Measurements from ENCODE around the gene ZNHIT1.

- no peak for TF ChIP-seq RAD21 (IDR thresholded peaks at IDR 0.05; ENCODE audit: low read length)
- TF ChIP-seq GABPA (IDR thresholded peaks at IDR 0.05; ENCODE audit: low read depth) = no peak
- TF ChIP-seq, protein P1, sequence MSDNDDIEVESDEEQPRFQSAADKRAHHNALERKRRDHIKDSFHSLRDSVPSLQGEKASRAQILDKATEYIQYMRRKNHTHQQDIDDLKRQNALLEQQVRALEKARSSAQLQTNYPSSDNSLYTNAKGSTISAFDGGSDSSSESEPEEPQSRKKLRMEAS (IDR thresholded peaks at IDR 0.05; ENCODE audit: low read depth) = no peak
- no peak for TF ChIP-seq FOXM1 (IDR thresholded peaks at IDR 0.05; ENCODE audit: low read depth)
- no peak for TF ChIP-seq CTCF (IDR thresholded peaks at IDR 0.05)
- TF ChIP-seq POLR2AphosphoS5 (IDR thresholded peaks at IDR 0.05; ENCODE audit: low read depth, low read length) = no peak
- TF ChIP-seq, protein P2, sequence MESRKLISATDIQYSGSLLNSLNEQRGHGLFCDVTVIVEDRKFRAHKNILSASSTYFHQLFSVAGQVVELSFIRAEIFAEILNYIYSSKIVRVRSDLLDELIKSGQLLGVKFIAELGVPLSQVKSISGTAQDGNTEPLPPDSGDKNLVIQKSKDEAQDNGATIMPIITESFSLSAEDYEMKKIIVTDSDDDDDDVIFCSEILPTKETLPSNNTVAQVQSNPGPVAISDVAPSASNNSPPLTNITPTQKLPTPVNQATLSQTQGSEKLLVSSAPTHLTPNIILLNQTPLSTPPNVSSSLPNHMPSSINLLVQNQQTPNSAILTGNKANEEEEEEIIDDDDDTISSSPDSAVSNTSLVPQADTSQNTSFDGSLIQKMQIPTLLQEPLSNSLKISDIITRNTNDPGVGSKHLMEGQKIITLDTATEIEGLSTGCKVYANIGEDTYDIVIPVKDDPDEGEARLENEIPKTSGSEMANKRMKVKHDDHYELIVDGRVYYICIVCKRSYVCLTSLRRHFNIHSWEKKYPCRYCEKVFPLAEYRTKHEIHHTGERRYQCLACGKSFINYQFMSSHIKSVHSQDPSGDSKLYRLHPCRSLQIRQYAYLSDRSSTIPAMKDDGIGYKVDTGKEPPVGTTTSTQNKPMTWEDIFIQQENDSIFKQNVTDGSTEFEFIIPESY (IDR thresholded peaks at IDR 0.05; ENCODE audit: borderline replicate concordance, low read depth) = no peak
- TF ChIP-seq EZH2phosphoT487 (IDR thresholded peaks at IDR 0.05; ENCODE audit: borderline replicate concordance, low read depth) = no peak
- no peak for TF ChIP-seq RXRA (IDR thresholded peaks at IDR 0.05; ENCODE audit: borderline replicate concordance, low read depth)
- no peak for TF ChIP-seq EP300 (IDR thresholded peaks at IDR 0.05; ENCODE audit: borderline replicate concordance in 1 of 2, low read depth in 1 of 2, low read length in 1 of 2)
- TF ChIP-seq TAF1 (IDR thresholded peaks at IDR 0.05; ENCODE audit: borderline replicate concordance, low read depth, low read length) = no peak
- TF ChIP-seq REST (IDR thresholded peaks at IDR 0.05; ENCODE audit: low read depth, low read length) = no peak
- TF ChIP-seq JUND (IDR thresholded peaks at IDR 0.05) = no peak
Observed at GRCh38 chr7:101201695-101202602, 16.0 kb upstream of the ZNHIT1 start.
